Stimulated activated CD8-positive, alpha-beta memory T cell treated with anti-CD3 and anti-CD28 coated beads, Interleukin-2, amount 100 ng/mL, for 1 hour (primary cell): ENCODE data around the gene DSTN.

Source experiments
- DNase-seq, 2 donors: peaks; one replicate each; pipeline ENCODE4 v3.0.0-alpha.2; 2020; ENCODE audit warnings: low read depth in 2 of 2

Gene DSTN

DNA sequence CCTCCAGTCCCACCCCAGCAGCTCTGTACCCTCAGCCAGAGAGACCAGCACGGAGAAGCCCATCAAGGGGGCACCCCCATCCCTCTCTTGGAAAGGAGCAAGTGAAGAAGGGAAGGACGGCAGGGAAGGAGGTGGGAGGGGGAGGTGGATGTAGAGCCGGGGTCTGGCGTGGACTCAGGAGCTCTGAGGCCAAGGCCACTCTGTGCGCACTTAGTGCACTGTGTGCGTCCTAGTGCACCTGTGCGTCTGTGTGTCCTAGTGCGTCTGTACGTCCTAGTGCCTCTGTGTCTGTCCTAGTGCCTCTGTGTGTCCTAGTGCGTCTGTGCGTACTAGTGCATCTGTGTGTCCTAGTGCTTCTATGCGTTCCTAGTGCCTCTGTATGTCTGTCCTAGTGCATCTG, 54.2 kb downstream of the DSTN start:
- no peak for DNase-seq

DNA sequence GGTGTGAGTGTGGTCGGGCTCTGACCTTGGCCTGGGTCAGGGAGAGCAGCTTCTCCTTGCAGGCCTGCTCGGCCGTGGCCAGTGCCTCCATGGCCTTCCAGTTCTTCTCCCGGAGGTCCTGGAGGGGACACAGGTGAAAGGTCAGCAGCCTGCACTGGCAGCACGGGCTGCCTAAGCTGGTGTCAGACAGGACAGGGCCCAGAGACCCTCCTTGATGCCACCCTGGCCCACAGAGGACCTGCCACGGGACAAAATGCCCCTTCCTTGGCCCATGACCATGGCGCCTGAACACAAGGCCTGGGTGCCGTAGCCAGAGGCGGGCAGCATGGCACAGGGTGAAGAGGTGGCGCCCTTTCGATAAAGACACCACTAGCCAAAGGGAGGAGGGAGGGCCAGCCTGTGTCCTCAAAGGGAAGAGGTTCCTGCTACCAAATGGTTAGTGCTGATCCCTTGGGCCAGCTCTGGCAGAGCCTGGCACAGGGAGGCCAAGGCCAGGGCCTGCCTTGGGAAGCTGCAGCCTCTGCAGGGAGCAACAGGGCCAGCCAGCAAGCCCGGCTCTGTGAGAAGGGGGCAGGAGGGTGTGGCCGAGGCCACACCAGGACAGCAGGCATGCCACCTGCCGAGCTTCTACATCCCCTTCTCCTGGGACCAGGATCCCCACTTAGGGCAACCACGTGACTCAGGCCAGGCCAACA, 54.8 kb downstream of the DSTN start:
- DNase-seq, result no peak

DNA sequence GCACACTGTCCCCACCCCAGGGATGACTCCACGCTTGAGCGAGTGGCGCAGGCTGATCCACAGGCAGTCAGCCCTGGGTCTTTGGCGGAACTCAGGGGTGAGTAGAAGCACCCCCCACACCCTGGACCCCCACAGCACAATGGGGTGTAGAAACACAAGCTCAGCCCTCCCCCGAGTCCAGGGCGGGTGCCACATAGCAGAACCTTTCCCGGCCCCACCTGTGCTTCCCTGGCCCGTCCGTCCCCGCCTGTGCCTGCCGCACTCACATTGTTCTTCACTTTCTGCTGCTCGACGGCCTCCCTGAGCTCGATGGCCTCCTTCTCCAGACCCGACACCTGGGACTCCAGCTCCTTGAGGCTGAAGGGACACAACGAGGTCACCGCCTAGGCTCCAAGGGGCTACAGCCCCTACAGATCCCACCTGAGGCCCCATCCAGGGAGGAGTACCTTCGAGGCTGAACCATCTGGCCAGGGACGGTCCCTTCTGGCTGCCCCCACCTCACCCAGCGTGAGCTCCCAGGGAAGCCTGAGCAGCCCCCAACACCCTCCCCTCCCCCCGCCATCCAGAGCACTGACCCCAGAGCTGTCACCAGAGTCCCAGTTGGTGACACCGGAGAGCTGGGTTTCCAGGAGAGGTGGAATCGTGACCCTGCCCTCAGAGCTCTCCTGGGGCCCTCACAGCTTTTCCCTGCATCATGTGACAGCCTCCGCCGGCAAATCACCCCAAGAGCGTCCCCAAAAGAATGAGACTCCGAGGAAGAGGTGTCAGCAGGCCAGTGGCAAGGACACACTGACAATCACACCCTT, 55.6 kb downstream of the DSTN start:
- no peak for DNase-seq

DNA sequence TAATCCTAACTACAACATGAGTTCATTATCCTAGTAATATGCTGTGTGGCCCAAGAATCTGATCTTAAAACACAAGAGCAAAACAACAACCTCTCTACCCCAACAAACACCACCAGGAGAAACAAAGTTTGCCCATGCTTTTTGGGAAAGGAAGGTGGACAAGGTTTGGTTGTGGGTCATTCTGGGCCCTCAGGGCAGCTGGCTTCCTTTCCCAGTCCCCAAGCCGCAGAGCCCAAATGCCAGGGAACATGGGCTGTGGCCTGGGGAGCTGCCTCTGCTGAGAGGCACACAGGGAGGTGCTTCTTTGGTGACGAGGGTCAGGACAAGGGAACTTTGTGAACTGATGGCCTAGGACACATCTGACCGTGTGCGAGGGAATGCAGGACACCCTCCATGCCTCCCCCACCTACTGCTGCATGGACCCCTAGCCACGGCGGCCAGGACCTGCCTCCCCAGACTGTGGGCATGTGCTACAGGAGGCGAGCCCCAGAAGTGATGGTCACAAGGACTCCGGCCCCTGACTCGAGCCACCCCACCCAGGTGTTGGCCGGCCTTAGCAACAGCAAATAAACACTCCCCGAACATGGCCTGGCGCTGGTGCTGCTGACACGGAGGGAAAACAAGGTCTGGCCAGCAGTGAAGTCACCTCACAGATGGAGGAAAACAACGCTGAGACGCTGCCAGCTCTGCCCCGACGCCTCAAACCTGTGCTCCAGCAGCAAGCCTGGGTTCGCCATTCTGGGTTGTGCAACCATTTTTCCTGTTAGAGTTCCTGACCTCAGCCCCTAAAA, 56.5 kb downstream of the DSTN start:
- no peak for DNase-seq

DNA sequence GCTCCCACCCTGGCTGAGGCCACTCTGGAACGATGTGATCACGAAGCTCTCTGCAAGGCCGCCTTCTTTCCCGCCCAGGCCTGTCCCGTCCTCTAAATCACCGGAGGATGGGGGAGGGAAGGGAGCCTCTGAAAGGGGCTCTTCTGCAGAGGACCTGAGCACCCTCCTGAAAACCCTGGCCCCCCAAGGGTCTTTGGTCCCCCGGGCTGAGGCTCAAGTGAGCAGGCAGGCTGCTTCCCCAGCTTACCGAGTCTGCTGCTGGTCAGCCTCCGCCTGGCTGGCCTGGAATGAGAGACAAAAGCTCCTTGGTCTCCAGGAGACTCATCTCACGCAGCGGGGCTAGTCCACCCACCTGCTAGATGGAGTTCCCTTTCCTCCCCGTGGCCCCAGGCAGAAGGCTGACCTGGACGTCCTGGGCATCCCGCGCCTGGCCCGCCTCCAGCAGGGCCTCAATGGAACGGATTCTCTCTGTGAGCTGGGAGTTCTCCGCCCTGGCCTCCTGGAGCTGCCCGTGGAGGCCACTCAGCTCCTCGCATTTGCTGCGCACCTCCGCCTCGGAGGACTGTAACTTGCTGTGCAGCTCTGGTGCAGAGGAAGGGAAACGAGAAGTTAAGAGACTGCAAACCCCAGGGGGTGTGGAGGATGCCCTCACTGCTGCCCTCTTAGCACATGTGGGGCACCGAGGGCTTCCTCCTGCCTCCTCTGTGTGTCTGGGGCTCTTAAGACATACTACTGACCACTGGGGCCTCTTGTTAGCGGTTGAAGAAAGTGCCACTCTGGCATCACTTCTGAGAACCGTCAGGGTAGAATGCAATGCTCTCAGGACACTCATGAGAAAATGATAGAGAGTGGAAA, 57.5 kb downstream of the DSTN start:
- no peak for DNase-seq

DNA sequence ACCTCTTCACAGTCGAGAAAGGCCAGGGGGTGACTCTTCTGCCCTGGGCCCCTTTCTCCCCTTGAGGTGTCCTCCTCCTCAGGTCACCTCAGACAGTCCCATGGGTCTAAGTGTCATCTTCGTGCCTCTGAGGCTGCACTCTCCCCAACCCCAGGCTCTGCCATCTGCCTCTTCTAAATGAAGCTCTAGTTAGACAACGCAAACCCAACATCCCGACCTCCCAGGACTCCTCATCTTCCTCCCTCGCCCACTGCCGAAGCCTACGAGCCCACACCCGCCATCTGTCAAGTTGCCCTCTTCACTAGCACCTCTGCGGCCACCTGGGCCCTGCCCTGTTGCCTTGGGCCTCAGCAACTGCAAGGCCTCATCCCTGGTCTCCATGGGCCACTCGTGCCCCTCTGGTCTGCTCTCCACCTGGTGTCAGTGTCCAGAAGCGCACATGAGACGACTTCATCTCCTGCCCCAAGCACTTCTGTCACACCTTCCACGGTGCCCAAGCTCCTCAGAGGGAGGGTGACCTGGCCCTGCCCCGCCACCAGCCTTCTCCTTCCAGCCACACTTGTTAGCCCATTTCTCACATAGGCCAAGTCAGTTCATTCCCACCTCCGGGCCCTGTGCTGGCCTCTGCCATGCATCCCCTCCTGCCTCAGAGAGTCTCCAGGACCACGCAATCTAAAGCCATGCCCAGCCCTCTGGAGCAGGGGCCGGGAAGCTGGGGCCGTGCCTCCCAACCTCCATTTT, 58.4 kb downstream of the DSTN start:
- DNase-seq, result no peak

DNA sequence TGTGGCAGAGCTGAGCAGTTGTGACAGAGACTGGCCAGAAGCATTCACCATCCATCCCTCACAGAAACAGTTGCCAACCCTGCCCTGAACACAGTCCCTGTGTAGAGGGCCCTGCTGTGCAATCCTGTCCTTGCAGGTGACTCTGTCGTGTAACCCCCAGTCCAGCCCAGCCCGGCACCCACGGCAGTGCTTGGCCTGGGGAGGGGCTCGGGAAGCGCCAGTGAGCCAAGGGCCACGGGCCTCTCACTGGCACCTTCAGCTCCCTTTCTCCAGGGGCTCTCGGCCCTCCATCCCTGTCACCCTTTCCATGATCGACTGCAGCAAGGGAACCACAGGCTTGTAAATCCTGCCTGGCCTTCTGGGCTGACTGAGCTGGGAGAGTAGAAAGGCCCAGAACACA, 59.1 kb downstream of the DSTN start:
- no peak for DNase-seq

DNA sequence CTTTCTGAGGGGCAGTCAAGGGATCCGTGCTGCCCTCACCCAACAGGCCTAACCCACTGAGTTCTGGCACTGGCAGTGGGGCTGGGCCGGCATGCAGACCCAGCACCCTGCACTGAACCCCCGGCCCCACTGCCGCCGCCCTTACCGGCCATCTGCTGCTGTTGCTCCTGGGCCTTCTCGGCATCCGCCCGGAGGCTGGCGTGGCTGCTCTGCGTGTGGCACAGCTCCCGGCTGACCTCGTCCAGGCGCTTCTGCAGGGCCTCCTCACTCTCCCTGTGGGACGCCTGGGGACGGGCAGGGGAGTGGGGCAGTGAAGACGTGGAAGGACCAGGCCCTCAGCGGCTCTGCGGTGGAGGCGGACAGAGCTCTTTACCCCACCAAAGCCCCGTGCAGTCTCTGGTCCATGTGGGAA, 59.8 kb downstream of the DSTN start:
- DNase-seq, result no peak

DNA sequence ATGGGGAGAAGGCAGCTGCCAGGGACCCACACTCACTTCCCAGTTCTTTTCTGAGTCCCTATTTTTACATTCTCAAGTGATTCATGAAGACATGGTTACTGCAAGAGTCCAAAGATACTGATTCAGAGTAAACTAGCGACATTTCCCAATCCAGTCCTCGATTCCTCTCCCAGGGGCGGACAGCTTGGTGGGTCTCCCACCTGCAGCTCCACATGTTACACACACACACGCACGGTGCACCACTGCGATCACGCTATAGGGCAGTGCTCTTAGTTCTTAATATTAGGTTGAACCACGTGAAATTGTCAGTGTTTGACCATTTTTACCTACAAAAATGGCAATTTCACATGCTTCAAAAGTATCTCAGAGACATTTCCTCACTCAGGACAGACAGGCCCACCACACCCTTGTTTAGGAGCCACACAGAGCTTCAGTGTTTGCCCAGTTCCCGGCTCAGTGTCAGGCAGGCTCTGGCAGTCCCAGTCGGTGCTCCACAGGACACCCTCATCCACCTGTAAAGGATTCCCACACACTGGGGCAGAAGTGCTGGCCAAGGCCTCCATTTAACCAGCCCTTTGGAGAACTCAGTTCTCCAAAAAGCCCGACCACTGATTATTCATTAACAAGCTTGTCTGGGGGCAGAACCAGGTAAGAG, 60.4 kb downstream of the DSTN start:
- no peak for DNase-seq

DNA sequence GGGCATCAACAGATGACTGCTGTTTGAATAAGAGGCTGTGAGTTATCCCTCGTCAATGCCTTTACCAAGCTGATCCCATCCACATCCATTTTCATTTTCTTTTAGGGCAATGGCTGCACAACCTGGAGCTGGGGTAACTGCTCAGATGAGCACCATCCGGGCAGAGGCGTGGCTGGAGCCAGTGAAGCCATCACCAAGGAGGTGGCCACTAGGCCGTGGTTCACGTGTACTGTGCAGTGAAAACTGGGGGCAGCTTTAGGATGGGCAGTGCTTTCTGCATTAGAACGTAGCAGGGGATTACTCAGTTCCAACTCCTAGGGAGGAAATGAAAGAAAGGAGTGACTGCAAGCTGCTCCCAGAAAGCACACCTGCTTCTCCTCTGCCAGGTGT, 60.9 kb downstream of the DSTN start:
- no peak for DNase-seq

DNA sequence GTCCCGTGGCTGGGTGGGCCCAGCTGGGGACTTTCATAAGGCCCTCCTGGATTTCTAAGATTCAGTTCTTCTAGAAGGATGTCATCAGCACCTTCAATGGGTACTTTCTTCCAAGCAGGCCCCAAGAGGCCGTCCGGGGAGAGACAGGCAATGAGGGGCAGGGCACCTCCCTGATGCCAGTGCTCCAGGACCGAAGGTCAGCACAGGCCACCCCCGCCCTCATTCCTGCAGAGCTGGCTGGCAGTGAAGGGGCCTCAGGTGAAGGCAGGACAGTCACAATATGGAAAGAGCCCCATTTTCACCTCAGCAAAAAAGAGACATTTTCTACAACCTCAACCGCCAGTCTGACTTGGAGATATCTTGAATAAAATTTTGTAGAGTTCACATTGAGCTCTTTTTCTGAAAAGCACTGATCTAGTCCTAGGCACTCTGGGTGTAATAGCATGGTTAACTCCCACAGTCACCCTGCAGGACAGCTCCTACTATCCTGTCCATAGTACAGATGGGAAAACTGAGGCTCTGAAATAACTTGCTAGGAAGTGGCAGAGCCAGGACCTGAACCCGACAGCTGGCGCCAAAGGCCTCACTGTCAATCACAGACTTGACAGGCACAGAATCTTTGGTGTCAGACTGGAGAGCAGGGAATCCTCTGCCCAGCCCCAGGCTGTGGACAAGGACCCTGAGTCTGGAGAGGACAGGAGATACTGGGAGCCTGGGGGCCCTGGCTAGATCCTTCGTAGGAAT, 61.9 kb downstream of the DSTN start:
- no peak for DNase-seq

DNA sequence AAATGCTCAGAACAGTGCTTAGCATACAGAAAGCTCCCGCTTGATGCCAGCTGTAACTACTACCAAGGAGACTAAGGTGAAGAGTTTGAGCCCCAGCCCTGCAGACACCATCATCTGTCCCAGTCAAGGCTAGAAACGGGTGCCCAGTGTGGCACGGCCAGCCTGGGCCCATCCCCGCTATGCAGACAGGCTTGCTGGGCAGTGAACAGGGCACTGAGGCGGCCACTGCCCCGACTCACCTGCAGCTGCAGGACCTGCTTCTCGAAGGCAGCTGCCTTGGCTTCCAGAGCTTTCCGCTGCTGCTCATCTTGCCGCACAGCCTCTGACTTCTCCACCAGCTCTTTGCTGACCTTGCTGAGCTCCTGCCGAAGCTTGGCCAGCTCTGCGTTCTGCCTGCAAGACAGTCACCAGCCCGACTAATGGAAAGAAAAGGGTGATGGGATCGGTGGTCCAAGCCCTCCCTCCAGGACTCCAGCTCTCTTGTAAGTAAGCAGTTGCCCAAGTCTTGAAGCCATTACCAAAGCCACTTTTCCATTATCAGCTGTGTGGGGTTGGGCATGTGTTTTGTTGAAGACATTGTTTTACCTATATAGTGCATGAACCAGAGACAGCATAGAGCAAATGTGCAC, 63.5 kb downstream of the DSTN start:
- no peak for DNase-seq

DNA sequence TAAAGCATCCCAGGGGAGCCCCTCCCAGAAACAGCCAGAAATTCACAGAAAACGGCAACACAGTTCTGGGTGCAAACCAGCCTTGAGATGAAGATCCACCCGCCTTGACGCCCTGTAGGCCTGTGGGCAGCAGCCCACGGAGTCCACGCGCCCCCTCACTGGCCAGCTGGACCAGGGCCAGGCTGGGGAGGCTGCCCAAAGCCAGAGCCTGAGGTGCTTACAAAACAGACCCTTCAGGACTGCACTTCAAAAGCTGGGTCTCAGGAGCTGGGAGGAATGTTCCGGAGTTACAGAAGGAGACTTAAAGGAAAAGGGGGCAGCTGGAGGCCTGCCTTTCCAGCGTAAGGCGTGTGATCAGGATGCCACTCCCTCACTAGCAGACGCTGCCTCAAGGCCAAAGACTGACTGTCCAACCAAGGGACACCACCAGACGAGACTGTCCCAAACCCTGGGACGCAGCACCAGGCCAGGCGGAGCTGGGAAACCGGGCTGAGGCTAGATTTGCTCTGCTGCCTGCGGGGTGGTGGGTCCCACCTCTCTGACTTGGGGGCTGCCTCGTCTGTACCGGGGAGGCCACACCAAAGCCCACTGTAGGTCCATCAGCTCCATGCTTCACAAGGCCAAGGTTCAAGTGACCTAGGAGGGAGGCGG, 64.1 kb downstream of the DSTN start:
- no peak for DNase-seq

DNA sequence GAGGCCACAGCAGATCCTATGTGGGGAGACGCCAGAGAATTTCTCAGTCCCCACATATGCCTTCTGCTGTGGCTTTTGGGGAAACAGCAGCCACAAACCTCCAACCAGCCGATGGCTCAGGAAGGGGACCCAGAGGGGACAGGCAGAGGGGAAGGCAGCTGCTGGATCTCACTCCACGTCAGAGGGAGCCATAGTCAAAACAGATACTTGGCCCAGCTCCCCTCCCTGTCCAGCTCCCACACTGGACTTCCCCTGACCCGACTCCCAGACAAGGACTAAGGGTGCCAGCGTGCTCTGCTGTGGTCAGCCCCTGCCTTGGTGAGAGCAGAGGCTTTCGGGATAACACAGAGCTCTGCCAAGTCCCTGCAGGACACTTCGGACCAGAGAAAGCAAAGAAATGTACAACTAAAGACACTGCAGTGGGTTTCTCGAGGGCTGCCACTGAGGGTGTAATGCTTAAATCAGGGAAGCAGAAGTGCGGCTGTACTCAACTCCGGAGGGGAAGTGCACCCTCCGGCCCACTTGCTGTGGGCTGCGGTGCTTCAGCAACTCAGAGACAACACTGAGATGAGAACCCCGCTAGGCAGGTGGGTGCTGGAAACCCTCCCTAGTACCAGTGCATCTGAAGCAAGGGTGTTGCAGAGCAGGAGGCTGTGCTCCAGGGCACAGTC, 64.9 kb downstream of the DSTN start:
- DNase-seq, result no peak

DNA sequence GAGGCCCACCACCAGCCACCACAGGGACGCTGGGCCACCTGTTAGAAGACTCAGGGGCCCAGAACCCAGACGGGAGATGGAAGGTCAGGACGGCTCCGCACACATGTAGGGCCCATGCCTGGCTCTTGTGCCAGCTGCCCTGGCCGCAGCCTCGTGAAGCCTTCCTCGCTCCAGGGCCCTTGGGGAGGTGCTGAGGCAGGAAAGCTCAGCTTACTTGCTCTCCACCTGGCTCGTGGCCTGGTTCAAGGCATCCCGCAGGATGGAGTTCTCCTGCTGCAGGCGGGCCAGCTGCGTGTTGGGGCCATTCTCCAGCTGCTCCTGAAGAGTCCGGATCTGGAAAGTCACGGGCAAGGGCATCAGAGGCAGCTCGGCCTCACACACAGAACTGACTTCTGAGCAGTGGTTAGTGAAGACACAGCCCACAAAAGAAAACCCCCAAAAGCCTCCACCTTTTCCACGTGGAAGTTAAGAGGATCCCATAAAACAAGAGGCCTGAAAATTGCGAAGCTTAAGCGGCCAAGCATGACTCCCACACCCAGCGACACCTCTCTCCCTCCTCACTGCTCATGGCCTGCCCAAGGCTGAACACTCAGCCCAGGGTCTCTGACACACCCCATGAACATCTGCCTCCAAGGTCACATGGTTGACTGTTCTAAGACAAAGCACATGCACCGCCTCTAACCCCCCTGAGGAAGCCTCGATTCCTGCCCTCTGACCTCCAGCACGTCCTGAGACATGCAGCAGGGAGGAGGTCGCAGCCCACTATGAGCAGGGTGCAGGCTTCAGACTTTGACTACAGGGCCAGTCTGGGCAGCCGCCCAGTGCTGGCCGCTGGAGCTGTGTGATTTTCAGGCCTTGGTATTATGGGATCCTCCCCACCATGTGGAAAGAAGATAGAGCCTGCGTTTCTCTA, 65.7 kb downstream of the DSTN start:
- no peak for DNase-seq

DNA sequence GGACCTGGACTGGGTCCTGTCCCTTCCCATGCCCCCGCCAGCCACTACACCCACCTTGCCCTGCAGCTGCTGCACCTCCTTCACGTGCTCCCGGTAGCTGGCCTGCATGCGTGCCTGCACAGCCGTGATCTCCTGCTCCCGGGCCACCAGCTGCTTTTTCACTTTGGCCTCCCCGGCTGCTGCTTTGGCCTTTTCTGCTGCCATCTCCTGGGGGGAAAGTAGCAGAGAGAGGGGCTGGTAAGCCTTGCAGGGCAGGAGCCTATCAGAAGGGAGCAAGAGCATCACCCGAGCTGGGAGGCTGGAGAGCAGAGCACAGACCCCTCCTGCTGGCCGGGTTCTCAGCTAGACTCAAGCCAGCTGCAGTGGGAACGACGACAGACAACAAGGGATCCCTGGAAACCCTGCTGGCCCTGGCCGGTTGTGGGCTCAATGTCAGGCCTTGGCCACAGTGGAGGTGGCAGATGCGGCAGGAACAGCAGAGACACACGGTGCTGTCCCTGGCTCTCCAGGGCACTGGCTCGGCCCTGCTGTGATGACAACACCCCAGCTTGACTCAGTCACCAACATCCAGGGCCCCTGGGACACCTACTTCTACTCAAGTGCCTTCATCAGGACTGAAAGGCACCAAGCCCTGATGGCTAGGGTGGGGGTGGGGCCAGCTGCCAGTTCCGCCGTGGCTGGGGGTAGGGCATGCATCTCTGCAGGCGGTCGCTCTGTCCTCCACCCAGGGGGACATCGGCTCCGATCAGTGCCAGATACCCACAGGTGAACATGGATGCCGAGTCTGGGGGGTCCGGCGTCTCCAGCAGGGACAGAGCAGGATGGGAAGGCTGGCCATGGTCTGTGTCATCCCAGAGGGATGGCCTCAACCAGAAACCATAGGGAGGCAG, 66.9 kb downstream of the DSTN start:
- no peak for DNase-seq
